ENCODE measurements around the gene SMYD3. TPM values are rescaled to one million over a fixed set of nuclear protein-coding genes. Genes with fewer than 3 reads are reported as not detected.

The SMYD3 gene
- total and polyA plus RNA-seq, 2 of the 13 experiments (the other 11 are each of a cell fraction or from before 2014, with no cell fraction given) = 27.7 to 35.8 TPM

GRCh38 chr1:245750261-245750660 is 756.8 kb downstream of the SMYD3 start:
- Histone ChIP-seq H3K4me1 (ENCODE audit: insufficient read depth, low read length) (no peaks in the 10 kb centered on the region), H3K4me3 (replicated peaks in 1 of 3; ENCODE audit: insufficient read depth in 1 of 3, low read depth in 2 of 3, low read length in 3 of 3) (no peak overlapping the region), H3K27me3 (ENCODE audit: control insufficient read depth in 1 of 2, insufficient read depth in 2 of 2, low read length in 2 of 2) (no peaks in the 10 kb centered on the region), H2AFZ (ENCODE audit: low read length) (no peak overlapping the region), H3K79me2 (ENCODE audit: insufficient read depth, low read length) (no peaks in the 10 kb centered on the region), H3K9ac (ENCODE audit: insufficient read depth, low read depth, low read length) (no peak overlapping the region), H4K20me1 (ENCODE audit: insufficient read depth, low read length) (no peaks in the 10 kb centered on the region), H3K9me3 (ENCODE audit: low read length) (no peaks in the 10 kb centered on the region), H3K27ac (ENCODE audit: extremely low read length, insufficient read depth, low read length) (no peak overlapping the region), H3K4me2 (ENCODE audit: low read depth, low read length) (no peak overlapping the region), H3K36me3 (replicated peaks in 1 of 2; ENCODE audit: control insufficient read depth in 1 of 2, insufficient read depth in 2 of 2, low read length in 2 of 2) (no peaks in the 10 kb centered on the region)
- ATAC-seq = no peak
- FAIRE-seq = no peak
- in situ Hi-C loops (cut with HindIII; ENCODE audit: extremely low pct_ligation_motif_present, low pct_unique_long_range_greater_than_20kb) = no loop called here
- TF ChIP-seq CHD2 (IDR thresholded peaks at IDR 0.05; ENCODE audit: low read depth, low read length) = no peak
- no peak for TF ChIP-seq SNRNP70 (IDR thresholded peaks at IDR 0.05; ENCODE audit: low read depth, low read length)
- no peak for TF ChIP-seq HMGXB3 (CRISPR knock-in tag; IDR thresholded peaks at IDR 0.05; ENCODE audit: borderline replicate concordance)
- TF ChIP-seq ZNF263 (CRISPR knock-in tag; IDR thresholded peaks at IDR 0.05) = no peak
- TF ChIP-seq ZNF280B (CRISPR knock-in tag; IDR thresholded peaks at IDR 0.05; ENCODE audit: borderline replicate concordance) = no peak
- TF ChIP-seq FOXK1 (CRISPR knock-in tag; IDR thresholded peaks at IDR 0.05; ENCODE audit: borderline replicate concordance, low read depth) = no peak
- no peak for TF ChIP-seq SRF (IDR thresholded peaks at IDR 0.05; ENCODE audit: low read depth, low read length)
- no peak for TF ChIP-seq ISL2 (CRISPR knock-in tag; IDR thresholded peaks at IDR 0.05)
- no peak for TF ChIP-seq MYC (CRISPR knock-in tag; IDR thresholded peaks at IDR 0.05; ENCODE audit: borderline replicate concordance)
- no peak for TF ChIP-seq MAF1 (CRISPR knock-in tag; IDR thresholded peaks at IDR 0.05; ENCODE audit: borderline replicate concordance)
- no peak for TF ChIP-seq ZNF878 (CRISPR knock-in tag; IDR thresholded peaks at IDR 0.05)
- no peak for TF ChIP-seq ZBTB7A (CRISPR knock-in tag; IDR thresholded peaks at IDR 0.05)
- TF ChIP-seq NFIB (CRISPR knock-in tag; IDR thresholded peaks at IDR 0.05; ENCODE audit: borderline replicate concordance) = no peak
- no peak for TF ChIP-seq ZFP82 (CRISPR knock-in tag; IDR thresholded peaks at IDR 0.05; ENCODE audit: borderline replicate concordance)
- no TSS peak for BruUV-seq (replicated peaks)
- CTCF ChIA-PET (ENCODE audit: low intra/inter-chr PET ratio, low total read pairs) = no interaction called here
- intact Hi-C loops (cut with micrococcal nuclease; ENCODE audit: unreplicated experiment) = no loop called here
- POLR2A ChIA-PET = no interaction called here
- WGBS (ENCODE audit: low lambda C conversion rate) = 89% methylated on average over 3 of the region's 3 CpGs
- DNase-seq (ENCODE audit: low spot score) = no peak
